ENCODE results near the gene ADAMTSL4.

DNA sequence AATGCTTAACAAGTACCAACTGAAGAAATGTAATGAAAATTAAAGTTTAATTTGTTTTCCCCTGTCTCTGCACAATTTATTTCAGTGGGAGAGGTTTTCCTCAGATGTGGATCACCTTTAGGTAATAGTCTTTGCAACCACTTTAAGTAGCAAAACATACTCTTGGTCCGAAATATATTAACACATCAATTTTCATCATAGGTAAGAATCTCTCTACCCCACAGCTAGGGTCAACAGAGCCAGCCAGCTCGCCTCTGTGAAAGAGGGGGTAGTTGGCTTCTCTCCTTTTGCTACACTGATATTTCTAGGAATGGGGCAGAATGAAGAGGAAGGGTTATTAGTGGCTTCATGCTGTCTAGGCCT, 55.0 kb downstream of the ADAMTSL4 start:
- TF ChIP-seq, protein P1, sequence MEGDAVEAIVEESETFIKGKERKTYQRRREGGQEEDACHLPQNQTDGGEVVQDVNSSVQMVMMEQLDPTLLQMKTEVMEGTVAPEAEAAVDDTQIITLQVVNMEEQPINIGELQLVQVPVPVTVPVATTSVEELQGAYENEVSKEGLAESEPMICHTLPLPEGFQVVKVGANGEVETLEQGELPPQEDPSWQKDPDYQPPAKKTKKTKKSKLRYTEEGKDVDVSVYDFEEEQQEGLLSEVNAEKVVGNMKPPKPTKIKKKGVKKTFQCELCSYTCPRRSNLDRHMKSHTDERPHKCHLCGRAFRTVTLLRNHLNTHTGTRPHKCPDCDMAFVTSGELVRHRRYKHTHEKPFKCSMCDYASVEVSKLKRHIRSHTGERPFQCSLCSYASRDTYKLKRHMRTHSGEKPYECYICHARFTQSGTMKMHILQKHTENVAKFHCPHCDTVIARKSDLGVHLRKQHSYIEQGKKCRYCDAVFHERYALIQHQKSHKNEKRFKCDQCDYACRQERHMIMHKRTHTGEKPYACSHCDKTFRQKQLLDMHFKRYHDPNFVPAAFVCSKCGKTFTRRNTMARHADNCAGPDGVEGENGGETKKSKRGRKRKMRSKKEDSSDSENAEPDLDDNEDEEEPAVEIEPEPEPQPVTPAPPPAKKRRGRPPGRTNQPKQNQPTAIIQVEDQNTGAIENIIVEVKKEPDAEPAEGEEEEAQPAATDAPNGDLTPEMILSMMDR (IDR thresholded peaks at IDR 0.05): no peak
- TF ChIP-seq POLR2A (IDR thresholded peaks at IDR 0.05): no peak
